PC-3 (cell line): ENCODE measurements around the gene GNAI2. TPM values are rescaled to one million over a fixed set of nuclear protein-coding genes. Genes with fewer than 3 reads are reported as not detected.

Source experiments
- ATAC-seq: fragments of 200-7000 bp; cut with Tn5 transposase; 2 replicates; pipeline ENCODE4 v1.9.1; 2020; ENCODE audit warnings: mild to moderate bottlenecking, moderate library complexity
- BruUV-seq: library from RNA; stranded (reverse); fragments of 400-500 nt; replicated peaks from 2 replicates; lab custom pipeline; 2021; lab: Mats Ljungman, UMichigan
- CTCF ChIA-PET: fragments of 300-600 bp; sonication (Branson Sonifier 250); formaldehyde crosslinking; loops from one replicate; lab custom pipeline; 2022; ENCODE audit warnings: antibody characterized with exemption; lab: Charles Lee
- POLR2A ChIA-PET: fragments of 300-600 bp; sonication (Branson Sonifier 250); formaldehyde crosslinking; loops from one replicate; lab custom pipeline; 2022; ENCODE audit warnings: antibody characterized with exemption; ENCODE audit not compliant: unreplicated experiment; lab: Charles Lee
- DNase-seq: peaks from one replicate; pipeline ENCODE4 v3.0.0-alpha.2; 2015
- H2AFZ ChIP-seq: fragments of 300-600 bp; sonication (generic); 2 replicates; pipeline ENCODE4 v1.6.0; 2016; ENCODE audit warnings: antibody characterized with exemption, low read length
- H3F3A ChIP-seq: fragments of 300-600 bp; sonication (generic); one replicate; pipeline ENCODE4 v1.6.0; 2017; ENCODE audit warnings: antibody characterized with exemption, low read length, control low read depth, mild to moderate bottlenecking; ENCODE audit not compliant: unreplicated experiment
- H3K27ac ChIP-seq: fragments of 300-600 bp; sonication (generic); 2 replicates; pipeline ENCODE4 v1.5.1; 2016; ENCODE audit warnings: mild to moderate bottlenecking, low read length
- H3K27me3 ChIP-seq: fragments of 300-600 bp; sonication (generic); 2 replicates; pipeline ENCODE4 v1.6.1; 2016; ENCODE audit warnings: low read length, mixed read lengths
- H3K36me3 ChIP-seq: fragments of 300-600 bp; sonication (generic); 2 replicates; pipeline ENCODE4 v1.6.1; 2016; ENCODE audit warnings: low read depth, mixed run types, low read length, mixed read lengths
- H3K4me1 ChIP-seq: fragments of 300-600 bp; sonication (generic); 2 replicates; pipeline ENCODE4 v1.5.1; 2016; ENCODE audit warnings: low read length; ENCODE audit not compliant: insufficient read depth
- H3K4me2 ChIP-seq: fragments of 300-600 bp; sonication (generic); 2 replicates; pipeline ENCODE4 v1.6.0; 2016; ENCODE audit warnings: low read length
- H3K4me3 ChIP-seq: fragments of 300-600 bp; sonication (generic); 2 replicates; pipeline ENCODE4 v1.5.1; 2016; ENCODE audit warnings: mild to moderate bottlenecking, low read length, mixed read lengths
- H3K79me2 ChIP-seq: fragments of 300-600 bp; sonication (generic); 2 replicates; pipeline ENCODE4 v1.6.1; 2017; ENCODE audit warnings: low read length, mixed read lengths
- H3K9ac ChIP-seq: fragments of 300-600 bp; sonication (generic); 2 replicates; pipeline ENCODE4 v1.6.0; 2016; ENCODE audit warnings: mild to moderate bottlenecking, low read length
- H3K9me2 ChIP-seq: fragments of 300-600 bp; sonication (generic); replicated peaks from 2 replicates; pipeline ENCODE4 v1.6.1; 2016; ENCODE audit warnings: mixed run types, low read length, mixed read lengths
- H3K9me3 ChIP-seq: fragments of 300-600 bp; sonication (generic); 2 replicates; pipeline ENCODE4 v1.6.1; 2016; ENCODE audit warnings: low read length, mixed read lengths
- H4K20me1 ChIP-seq: fragments of 300-600 bp; sonication (generic); 2 replicates; pipeline ENCODE4 v1.6.1; 2016; ENCODE audit warnings: low read length, mixed read lengths
- EZH2 ChIP-seq: fragments of 300-600 bp; sonication (generic); IDR thresholded peaks from one replicate; pipeline ENCODE4 v1.6.1; 2017; ENCODE audit warnings: antibody characterized with exemption, mild to moderate bottlenecking, low read length; ENCODE audit not compliant: unreplicated experiment
- EZH2phosphoT487 ChIP-seq: fragments of 300-600 bp; sonication (generic); IDR thresholded peaks from 2 replicates; pipeline ENCODE4 v1.6.1; 2018; ENCODE audit warnings: mild to moderate bottlenecking, antibody characterized with exemption, low read length, borderline replicate concordance
- intact Hi-C: fragments of 100-400 bp; cut with micrococcal nuclease; formaldehyde crosslinking; loops from 2 replicates; pipeline ENCODE4 v1.9.0; 2023
- total RNA-seq: library from RNA; depleted of rRNA; stranded (reverse); fragments of >200 nt; gene quantifications from 2 replicates; pipeline ENCODE4 v1.2.3, GENCODE V29; 2014
- TF ChIP-seq, protein P1 (sequence below): fragments of 300-600 bp; sonication (generic); conservative IDR thresholded peaks from 2 replicates; pipeline ENCODE4 v1.5.1; 2017; ENCODE audit warnings: antibody characterized with exemption, low read depth, mild to moderate bottlenecking, low read length

GNAI2 gene
- total RNA-seq, 1 experiment from 2014 or later, result 221 TPM

DNA sequence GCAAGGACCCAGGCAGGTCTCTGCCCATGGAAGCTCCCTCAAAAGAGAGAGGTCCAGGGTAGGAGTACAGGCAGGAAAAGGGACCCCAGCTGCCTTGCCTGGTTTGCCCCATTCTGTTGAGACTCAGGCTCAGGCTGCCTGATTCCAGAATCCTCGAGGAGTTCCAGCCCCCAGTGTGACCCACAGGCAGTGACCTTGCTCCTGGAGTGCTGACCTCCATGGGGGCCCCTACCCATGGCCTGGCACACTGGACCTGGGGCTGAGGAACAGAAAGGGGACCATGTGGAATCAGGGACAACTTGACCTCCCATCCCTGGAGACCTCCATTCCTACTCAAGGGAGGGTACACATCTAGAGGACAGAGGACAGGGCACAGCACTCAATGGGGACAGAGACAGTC lies 29.6 kb downstream of the GNAI2 start:
- ChIA-PET POLR2A (no interaction called here), CTCF (no interaction called here)
- no TSS peak for BruUV-seq

GRCh38 chr3:50266017-50266416 lies 30.0 kb downstream of the GNAI2 start:
- H2AFZ ChIP-seq, result no peak overlapping the region
- intact Hi-C loops, result no loop called here
- DNase-seq (no peak), ATAC-seq (no peak)
- peaks cover 54% of the 10 kb centered on the region for H3K4me1 ChIP-seq
- BruUV-seq, result no TSS peak
- TF ChIP-seq, protein P1, sequence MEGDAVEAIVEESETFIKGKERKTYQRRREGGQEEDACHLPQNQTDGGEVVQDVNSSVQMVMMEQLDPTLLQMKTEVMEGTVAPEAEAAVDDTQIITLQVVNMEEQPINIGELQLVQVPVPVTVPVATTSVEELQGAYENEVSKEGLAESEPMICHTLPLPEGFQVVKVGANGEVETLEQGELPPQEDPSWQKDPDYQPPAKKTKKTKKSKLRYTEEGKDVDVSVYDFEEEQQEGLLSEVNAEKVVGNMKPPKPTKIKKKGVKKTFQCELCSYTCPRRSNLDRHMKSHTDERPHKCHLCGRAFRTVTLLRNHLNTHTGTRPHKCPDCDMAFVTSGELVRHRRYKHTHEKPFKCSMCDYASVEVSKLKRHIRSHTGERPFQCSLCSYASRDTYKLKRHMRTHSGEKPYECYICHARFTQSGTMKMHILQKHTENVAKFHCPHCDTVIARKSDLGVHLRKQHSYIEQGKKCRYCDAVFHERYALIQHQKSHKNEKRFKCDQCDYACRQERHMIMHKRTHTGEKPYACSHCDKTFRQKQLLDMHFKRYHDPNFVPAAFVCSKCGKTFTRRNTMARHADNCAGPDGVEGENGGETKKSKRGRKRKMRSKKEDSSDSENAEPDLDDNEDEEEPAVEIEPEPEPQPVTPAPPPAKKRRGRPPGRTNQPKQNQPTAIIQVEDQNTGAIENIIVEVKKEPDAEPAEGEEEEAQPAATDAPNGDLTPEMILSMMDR, result no peak
- TF ChIP-seq EZH2phosphoT487 (no peak), EZH2 (no peak)
- H3F3A ChIP-seq, result no peaks in the 10 kb centered on the region
- no peak overlapping the region for H3K4me3 ChIP-seq
- H3K4me2 ChIP-seq, result no peak overlapping the region
- H3K27ac ChIP-seq, result peak overlapping the region; percentile 52; the same call in 1 of the 2 replicates
- H3K36me3 ChIP-seq, result no peaks in the 10 kb centered on the region
- H3K9me3 ChIP-seq, result no peaks in the 10 kb centered on the region
- H3K9ac ChIP-seq, result no peak overlapping the region
- H4K20me1 ChIP-seq, result no peaks in the 10 kb centered on the region
- H3K79me2 ChIP-seq, result 0 out of 2 replicates have a peak, but pooled peaks cover 3% of the 10 kb centered on the region
- H3K9me2 ChIP-seq, result no peaks in the 10 kb centered on the region
- POLR2A ChIA-PET, result no interaction called here
- CTCF ChIA-PET, result no interaction called here
- no peaks in the 10 kb centered on the region for H3K27me3 ChIP-seq

More for the DNA sequence above, 29.6 kb downstream of the GNAI2 start:
- H3F3A ChIP-seq, result no peaks in the 10 kb centered on the region
- DNase-seq, result no peak
- intact Hi-C loops, result no loop called here
- H3K4me2 ChIP-seq, result no peak overlapping the region
- peaks cover 54% of the 10 kb centered on the region for H3K4me1 ChIP-seq
- no peak for ATAC-seq
- no peaks in the 10 kb centered on the region for H3K9me3 ChIP-seq
- peak overlapping the region; percentile 23; the same call in 1 of the 2 replicates for H3K9ac ChIP-seq
- no peaks in the 10 kb centered on the region for H3K9me2 ChIP-seq
- H2AFZ ChIP-seq, result no peak overlapping the region
- H3K4me3 ChIP-seq, result no peak overlapping the region
- no peaks in the 10 kb centered on the region for H3K36me3 ChIP-seq
- 0 out of 2 replicates have a peak, but pooled peaks cover 2% of the 10 kb centered on the region for H3K79me2 ChIP-seq
- no peaks in the 10 kb centered on the region for H4K20me1 ChIP-seq
- TF ChIP-seq EZH2 (no peak), EZH2phosphoT487 (no peak)
- TF ChIP-seq, protein P1, result no peak
- H3K27me3 ChIP-seq, result no peaks in the 10 kb centered on the region
- H3K27ac ChIP-seq, result peak overlapping the region; percentile 52

GRCh38 chr3:50266836-50267235 lies 30.8 kb downstream of the GNAI2 start:
- Histone ChIP-seq H3K27me3 (no peaks in the 10 kb centered on the region), H3F3A (no peaks in the 10 kb centered on the region), H3K4me3 (no peak overlapping the region), H2AFZ (no peak overlapping the region), H3K79me2 (0 out of 2 replicates have a peak, but pooled peaks cover 3% of the 10 kb centered on the region), H3K27ac (no peak overlapping the region), H3K4me1 (peaks cover 59% of the 10 kb centered on the region), H3K9me3 (no peaks in the 10 kb centered on the region), H3K9ac (no peak overlapping the region), H4K20me1 (no peaks in the 10 kb centered on the region), H3K9me2 (no peaks in the 10 kb centered on the region), H3K36me3 (no peaks in the 10 kb centered on the region), H3K4me2 (peak overlapping the region; percentile 35; the same call in 1 of the 2 replicates)
- DNase-seq (no peak), ATAC-seq (no peak)
- ChIA-PET CTCF (no interaction called here), POLR2A (no interaction called here)
- intact Hi-C loops, result no loop called here
- BruUV-seq, result TSS peak; percentile 33
- TF ChIP-seq, protein P1, result no peak
- TF ChIP-seq EZH2phosphoT487 (no peak), EZH2 (no peak)
